ENCODE data around the gene VPS13D.
"Not testable (repeated sequence)": the region's sequence is repeated elsewhere in the genome, so short reads cannot be mapped to it uniquely, and the experiment has no call there.

Gene VPS13D

GRCh38 chr1:12454406-12455391 is 224.9 kb downstream of the VPS13D start:
- peak in 1 of 2 experiments; percentile 37 for DNase-seq

- DNase-seq: not testable (repeated sequence)
These were observed 226.3 kb downstream of the VPS13D start for GRCh38 chr1:12456081-12456480.

GRCh38 chr1:12456979-12457378 is 227.1 kb downstream of the VPS13D start:
- DNase-seq: peak in 1 of 2 experiments; percentile 44

GRCh38 chr1:12457771-12458170 is 227.9 kb downstream of the VPS13D start:
- DNase-seq: no peak

- DNase-seq: no peak
These were observed 228.7 kb downstream of the VPS13D start for GRCh38 chr1:12458571-12458970.

- DNase-seq: no peak
These were observed 230.3 kb downstream of the VPS13D start for GRCh38 chr1:12460121-12460520.

- no peak for DNase-seq
These were observed 231.2 kb downstream of the VPS13D start for GRCh38 chr1:12460911-12461621.

- DNase-seq: no peak
These were observed 231.9 kb downstream of the VPS13D start for GRCh38 chr1:12461754-12462153.

GRCh38 chr1:12462586-12462985 is 232.8 kb downstream of the VPS13D start:
- no peak for DNase-seq

GRCh38 chr1:12464045-12464461 is 234.2 kb downstream of the VPS13D start:
- no peak for DNase-seq

GRCh38 chr1:12464598-12465056 is 234.8 kb downstream of the VPS13D start:
- no peak for DNase-seq

GRCh38 chr1:12465126-12465525 is 235.3 kb downstream of the VPS13D start:
- DNase-seq: no peak

GRCh38 chr1:12466816-12467215 is 237.0 kb downstream of the VPS13D start:
- no peak for DNase-seq

- DNase-seq: no peak
These were observed 237.9 kb downstream of the VPS13D start for GRCh38 chr1:12467570-12468286.

- no peak for DNase-seq
These were observed 238.5 kb downstream of the VPS13D start for GRCh38 chr1:12468323-12468722.

- no peak for DNase-seq
These were observed 239.7 kb downstream of the VPS13D start for GRCh38 chr1:12469493-12469892.

GRCh38 chr1:12469990-12470389 is 240.2 kb downstream of the VPS13D start:
- DNase-seq: no peak

GRCh38 chr1:12470916-12471315 is 241.1 kb downstream of the VPS13D start:
- not testable (repeated sequence) for DNase-seq

GRCh38 chr1:12472156-12472797 is 242.4 kb downstream of the VPS13D start:
- no peak for DNase-seq

GRCh38 chr1:12472798-12473551 is 243.1 kb downstream of the VPS13D start:
- DNase-seq: no peak

- no peak for DNase-seq
These were observed 243.9 kb downstream of the VPS13D start for GRCh38 chr1:12473596-12474362.

Data from SW 1271 (cell line).